Caco-2 (cell line): ENCODE results near the gene APP. TPM values are rescaled to one million over a fixed set of nuclear protein-coding genes. Genes with fewer than 3 reads are reported as not detected.

Experiments used
- BruUV-seq: library from RNA; stranded (reverse); fragments of 400-500 nt; replicated peaks from 2 replicates; lab custom pipeline; 2021; lab: Mats Ljungman, UMichigan
- CTCF ChIA-PET: fragments of 300-600 bp; sonication (Branson Sonifier 250); formaldehyde crosslinking; loops from one replicate; lab custom pipeline; 2022; ENCODE audit warnings: antibody characterized with exemption; lab: Charles Lee
- POLR2A ChIA-PET: fragments of 300-600 bp; sonication (Branson Sonifier 250); formaldehyde crosslinking; loops from one replicate; lab custom pipeline; 2022; ENCODE audit warnings: antibody characterized with exemption; lab: Charles Lee
- DNase-seq, 2 experiments: peaks; one replicate each; pipeline versions ENCODE4 v3.0.0 to v3.0.0-alpha.2; 2020 to 2022
- H3K27me3 ChIP-seq: replicated peaks from 2 replicates; pipeline ENCODE4 v1.6.0; 2011; ENCODE audit warnings: low read length; ENCODE audit not compliant: control insufficient read depth, insufficient read depth
- H3K36me3 ChIP-seq: 2 replicates; pipeline ENCODE4 v1.5.1; 2011; ENCODE audit warnings: low read length; ENCODE audit not compliant: control insufficient read depth, insufficient read depth
- H3K4me1 ChIP-seq: fragments of 250-450 bp; sonication (Bioruptor Pico); 2 replicates; pipeline ENCODE4 v1.5.1; 2020; ENCODE audit warnings: mild to moderate bottlenecking
- H3K4me3 ChIP-seq: 2 replicates; pipeline ENCODE4 v1.5.1; 2011; ENCODE audit warnings: low read depth, mild to moderate bottlenecking, control low read depth, low read length
- H3K9me3 ChIP-seq: fragments of 250-450 bp; sonication (Bioruptor Pico); 2 replicates; pipeline ENCODE4 v1.5.1; 2020; ENCODE audit warnings: mild to moderate bottlenecking, moderate library complexity
- H3K27ac Mint-ChIP-seq: one replicate; pipeline ENCODE4 v1.8.0; 2022; ENCODE audit warnings: mixed read lengths; ENCODE audit not compliant: unreplicated experiment
- H3K27me3 Mint-ChIP-seq: one replicate; pipeline ENCODE4 v1.8.0; 2022; ENCODE audit warnings: mixed read lengths; ENCODE audit not compliant: insufficient read depth, unreplicated experiment
- H3K36me3 Mint-ChIP-seq: one replicate; pipeline ENCODE4 v1.8.0; 2022; ENCODE audit warnings: mild to moderate bottlenecking, mixed read lengths; ENCODE audit not compliant: insufficient read depth, unreplicated experiment
- H3K4me1 Mint-ChIP-seq: one replicate; pipeline ENCODE4 v1.8.0; 2022; ENCODE audit warnings: low read depth, mixed read lengths; ENCODE audit not compliant: unreplicated experiment
- H3K4me3 Mint-ChIP-seq: one replicate; pipeline ENCODE4 v1.8.0; 2022; ENCODE audit warnings: mild to moderate bottlenecking, moderate library complexity, mixed read lengths; ENCODE audit not compliant: unreplicated experiment
- H3K9me3 Mint-ChIP-seq: one replicate; pipeline ENCODE4 v1.8.0; 2022; ENCODE audit warnings: mixed read lengths; ENCODE audit not compliant: unreplicated experiment
- intact Hi-C: fragments of 100-400 bp; cut with micrococcal nuclease; formaldehyde crosslinking; loops from one replicate; pipeline ENCODE4 v1.10.0; 2022; ENCODE audit not compliant: unreplicated experiment
- total RNA-seq: library from RNA; stranded (reverse); gene quantifications from 2 replicates; pipeline ENCODE4 v1.2.3, GENCODE V29; 2022
- TF ChIP-seq, protein P1 (sequence below), 2 experiments: fragments of 200-600 bp in 1 of 2; IDR thresholded peaks; 1 replicate in 1 of 2; 2 replicates in 1 of 2; pipeline versions ENCODE4 v1.5.1 to v1.8.0; 2011 to 2022; ENCODE audit warnings: antibody characterized with exemption in 1 of 2, control low read depth in 1 of 2, inconsistent platforms in 1 of 2, low read depth in 1 of 2, low read length in 1 of 2, mild to moderate bottlenecking in 1 of 2, moderate library complexity in 1 of 2; ENCODE audit not compliant: insufficient read depth in 1 of 2, severe bottlenecking in 1 of 2, unreplicated experiment in 1 of 2

Gene APP
- total RNA-seq, 1 experiment from 2014 or later, result 331 TPM

- H3K4me3 ChIP-seq, result no peak overlapping the region
- H3K27me3 Mint-ChIP-seq, result no peaks in the 10 kb centered on the region
- no peak overlapping the region for H3K27ac Mint-ChIP-seq
- TF ChIP-seq, protein P1, sequence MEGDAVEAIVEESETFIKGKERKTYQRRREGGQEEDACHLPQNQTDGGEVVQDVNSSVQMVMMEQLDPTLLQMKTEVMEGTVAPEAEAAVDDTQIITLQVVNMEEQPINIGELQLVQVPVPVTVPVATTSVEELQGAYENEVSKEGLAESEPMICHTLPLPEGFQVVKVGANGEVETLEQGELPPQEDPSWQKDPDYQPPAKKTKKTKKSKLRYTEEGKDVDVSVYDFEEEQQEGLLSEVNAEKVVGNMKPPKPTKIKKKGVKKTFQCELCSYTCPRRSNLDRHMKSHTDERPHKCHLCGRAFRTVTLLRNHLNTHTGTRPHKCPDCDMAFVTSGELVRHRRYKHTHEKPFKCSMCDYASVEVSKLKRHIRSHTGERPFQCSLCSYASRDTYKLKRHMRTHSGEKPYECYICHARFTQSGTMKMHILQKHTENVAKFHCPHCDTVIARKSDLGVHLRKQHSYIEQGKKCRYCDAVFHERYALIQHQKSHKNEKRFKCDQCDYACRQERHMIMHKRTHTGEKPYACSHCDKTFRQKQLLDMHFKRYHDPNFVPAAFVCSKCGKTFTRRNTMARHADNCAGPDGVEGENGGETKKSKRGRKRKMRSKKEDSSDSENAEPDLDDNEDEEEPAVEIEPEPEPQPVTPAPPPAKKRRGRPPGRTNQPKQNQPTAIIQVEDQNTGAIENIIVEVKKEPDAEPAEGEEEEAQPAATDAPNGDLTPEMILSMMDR (IDR thresholded peaks at IDR 0.05; ENCODE audit: insufficient read depth in 1 of 2, low read depth in 1 of 2, low read length in 1 of 2, severe bottlenecking in 1 of 2, unreplicated experiment in 1 of 2), result no peak
- no peaks in the 10 kb centered on the region for H3K9me3 ChIP-seq
- intact Hi-C loops, result no loop called here
- POLR2A ChIA-PET, result no interaction called here
- H3K36me3 ChIP-seq, result no peaks in the 10 kb centered on the region
- H3K4me3 Mint-ChIP-seq, result no peak overlapping the region
- no peaks in the 10 kb centered on the region for H3K9me3 Mint-ChIP-seq
- H3K4me1 Mint-ChIP-seq, result no peaks in the 10 kb centered on the region
- DNase-seq, result no peak
- no peaks in the 10 kb centered on the region for H3K4me1 ChIP-seq
- H3K36me3 Mint-ChIP-seq, result peaks cover 43% of the 10 kb centered on the region
- CTCF ChIA-PET, result no interaction called here
- no TSS peak for BruUV-seq
- H3K27me3 ChIP-seq, result no peaks in the 10 kb centered on the region
Measured at GRCh38 chr21:26050857-26051256, 119.7 kb downstream of the APP start.

DNA sequence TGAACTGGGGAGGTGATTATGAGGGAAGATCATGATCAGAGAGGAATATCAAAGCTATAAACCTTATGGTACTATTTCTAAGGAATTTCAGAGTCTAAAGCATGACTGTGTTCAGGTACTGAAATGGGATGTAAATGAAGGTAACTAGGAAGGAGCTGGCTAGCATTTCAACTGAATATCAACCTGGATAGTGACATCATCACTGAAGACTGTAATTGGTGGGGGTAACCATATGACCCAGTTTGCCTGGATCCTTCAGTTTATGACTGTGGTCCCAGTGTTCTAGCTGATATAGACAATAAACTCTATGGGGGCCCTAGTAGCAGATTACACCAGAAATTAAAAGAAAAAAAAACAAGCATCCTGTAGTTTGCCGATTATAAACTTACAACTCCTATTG, 120.8 kb downstream of the APP start:
- DNase-seq, result no peak
- no peaks in the 10 kb centered on the region for H3K9me3 ChIP-seq
- H3K4me1 ChIP-seq, result no peaks in the 10 kb centered on the region
- H3K36me3 ChIP-seq, result no peaks in the 10 kb centered on the region
- H3K27me3 ChIP-seq, result no peaks in the 10 kb centered on the region
- POLR2A ChIA-PET, result no interaction called here
- no peak overlapping the region for H3K27ac Mint-ChIP-seq
- peaks cover 48% of the 10 kb centered on the region for H3K36me3 Mint-ChIP-seq
- H3K9me3 Mint-ChIP-seq, result no peaks in the 10 kb centered on the region
- H3K4me3 Mint-ChIP-seq, result no peak overlapping the region
- intact Hi-C loops, result no loop called here
- H3K27me3 Mint-ChIP-seq, result no peaks in the 10 kb centered on the region
- CTCF ChIA-PET, result no interaction called here
- no TSS peak for BruUV-seq
- H3K4me1 Mint-ChIP-seq, result no peaks in the 10 kb centered on the region
- H3K4me3 ChIP-seq, result no peak overlapping the region
- TF ChIP-seq, protein P1 (IDR thresholded peaks at IDR 0.05; ENCODE audit: insufficient read depth in 1 of 2, low read depth in 1 of 2, low read length in 1 of 2, severe bottlenecking in 1 of 2, unreplicated experiment in 1 of 2), result no peak

DNA sequence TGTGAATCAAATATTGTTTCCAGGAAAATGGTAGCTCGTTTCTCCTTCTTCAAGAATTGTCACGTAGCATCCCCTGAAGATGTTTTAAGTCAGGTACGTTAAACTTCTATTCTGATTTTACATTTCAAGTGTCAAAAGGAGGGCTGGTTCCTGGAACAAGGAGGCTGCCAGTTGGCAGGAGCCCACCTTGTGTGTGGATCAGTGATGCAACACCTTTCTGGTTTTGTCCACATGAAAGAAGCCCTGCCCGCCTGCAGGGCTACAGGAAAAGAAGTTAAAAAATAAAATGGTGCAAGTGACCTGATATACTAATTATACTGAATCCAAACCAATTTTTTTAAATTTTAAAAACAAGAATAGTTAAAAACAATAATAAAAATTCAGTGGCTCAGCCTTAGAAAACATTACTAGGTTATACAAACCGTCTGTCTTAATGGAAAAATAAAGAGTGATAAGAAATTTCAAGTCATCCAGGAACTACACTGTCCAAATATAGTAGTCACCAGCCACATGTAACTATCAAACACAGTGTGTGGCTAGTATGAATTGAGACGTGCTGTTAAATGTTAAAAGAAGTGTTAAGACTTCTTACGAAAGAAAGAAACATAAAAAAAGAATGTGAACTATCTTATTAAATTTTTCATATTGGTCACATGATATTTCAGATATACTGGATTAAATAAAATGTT, 123.1 kb downstream of the APP start:
- Histone ChIP-seq H3K9me3 (no peaks in the 10 kb centered on the region), H3K4me1 (no peaks in the 10 kb centered on the region), H3K36me3 (no peaks in the 10 kb centered on the region), H3K27me3 (no peaks in the 10 kb centered on the region), H3K4me3 (no peak overlapping the region)
- TF ChIP-seq, protein P1 (IDR thresholded peaks at IDR 0.05; ENCODE audit: insufficient read depth in 1 of 2, low read depth in 1 of 2, low read length in 1 of 2, severe bottlenecking in 1 of 2, unreplicated experiment in 1 of 2), result no peak
- no peaks in the 10 kb centered on the region for H3K27me3 Mint-ChIP-seq
- CTCF ChIA-PET, result no interaction called here
- no peak overlapping the region for H3K27ac Mint-ChIP-seq
- H3K36me3 Mint-ChIP-seq, result peaks cover 57% of the 10 kb centered on the region
- POLR2A ChIA-PET, result no interaction called here
- no peaks in the 10 kb centered on the region for H3K4me1 Mint-ChIP-seq
- DNase-seq, result no peak
- intact Hi-C loops, result no loop called here
- no peaks in the 10 kb centered on the region for H3K9me3 Mint-ChIP-seq
- H3K4me3 Mint-ChIP-seq, result no peak overlapping the region
- no TSS peak for BruUV-seq
